Retinal pigment epithelial cell (primary cell): ENCODE measurements around the gene KRTAP10-10.
"Not testable (repeated sequence)": the region's sequence is repeated elsewhere in the genome, so short reads cannot be mapped to it uniquely, and the experiment has no call there.

Source experiments
- DNase-seq: peaks from one replicate; pipeline ENCODE4 v3.0.0-alpha.2; 2010; ENCODE audit warnings: low read depth
- H3K4me3 ChIP-seq: 2 replicates; pipeline ENCODE4 v1.5.1; 2011; ENCODE audit warnings: mild to moderate bottlenecking, low read length, control low read depth, moderate library complexity
- TF ChIP-seq, protein P1 (sequence below): conservative IDR thresholded peaks from 2 replicates; pipeline ENCODE4 v1.5.1; 2011; ENCODE audit warnings: low read depth, low read length, control low read depth, inconsistent platforms

The KRTAP10-10 gene

GRCh38 chr21:44632067-44632466 lies 5.1 kb upstream of the KRTAP10-10 start:
- no peak for DNase-seq
- H3K4me3 ChIP-seq: no peak overlapping the region
- TF ChIP-seq, protein P1, sequence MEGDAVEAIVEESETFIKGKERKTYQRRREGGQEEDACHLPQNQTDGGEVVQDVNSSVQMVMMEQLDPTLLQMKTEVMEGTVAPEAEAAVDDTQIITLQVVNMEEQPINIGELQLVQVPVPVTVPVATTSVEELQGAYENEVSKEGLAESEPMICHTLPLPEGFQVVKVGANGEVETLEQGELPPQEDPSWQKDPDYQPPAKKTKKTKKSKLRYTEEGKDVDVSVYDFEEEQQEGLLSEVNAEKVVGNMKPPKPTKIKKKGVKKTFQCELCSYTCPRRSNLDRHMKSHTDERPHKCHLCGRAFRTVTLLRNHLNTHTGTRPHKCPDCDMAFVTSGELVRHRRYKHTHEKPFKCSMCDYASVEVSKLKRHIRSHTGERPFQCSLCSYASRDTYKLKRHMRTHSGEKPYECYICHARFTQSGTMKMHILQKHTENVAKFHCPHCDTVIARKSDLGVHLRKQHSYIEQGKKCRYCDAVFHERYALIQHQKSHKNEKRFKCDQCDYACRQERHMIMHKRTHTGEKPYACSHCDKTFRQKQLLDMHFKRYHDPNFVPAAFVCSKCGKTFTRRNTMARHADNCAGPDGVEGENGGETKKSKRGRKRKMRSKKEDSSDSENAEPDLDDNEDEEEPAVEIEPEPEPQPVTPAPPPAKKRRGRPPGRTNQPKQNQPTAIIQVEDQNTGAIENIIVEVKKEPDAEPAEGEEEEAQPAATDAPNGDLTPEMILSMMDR: no peak

- no peak overlapping the region for H3K4me3 ChIP-seq
- TF ChIP-seq, protein P1: no peak
- DNase-seq: no peak
Measured at GRCh38 chr21:44636209-44637017, 743 bp upstream of the KRTAP10-10 start.

GRCh38 chr21:44637851-44638348 lies 744 bp downstream of the KRTAP10-10 start:
- DNase-seq: not testable (repeated sequence)

DNA sequence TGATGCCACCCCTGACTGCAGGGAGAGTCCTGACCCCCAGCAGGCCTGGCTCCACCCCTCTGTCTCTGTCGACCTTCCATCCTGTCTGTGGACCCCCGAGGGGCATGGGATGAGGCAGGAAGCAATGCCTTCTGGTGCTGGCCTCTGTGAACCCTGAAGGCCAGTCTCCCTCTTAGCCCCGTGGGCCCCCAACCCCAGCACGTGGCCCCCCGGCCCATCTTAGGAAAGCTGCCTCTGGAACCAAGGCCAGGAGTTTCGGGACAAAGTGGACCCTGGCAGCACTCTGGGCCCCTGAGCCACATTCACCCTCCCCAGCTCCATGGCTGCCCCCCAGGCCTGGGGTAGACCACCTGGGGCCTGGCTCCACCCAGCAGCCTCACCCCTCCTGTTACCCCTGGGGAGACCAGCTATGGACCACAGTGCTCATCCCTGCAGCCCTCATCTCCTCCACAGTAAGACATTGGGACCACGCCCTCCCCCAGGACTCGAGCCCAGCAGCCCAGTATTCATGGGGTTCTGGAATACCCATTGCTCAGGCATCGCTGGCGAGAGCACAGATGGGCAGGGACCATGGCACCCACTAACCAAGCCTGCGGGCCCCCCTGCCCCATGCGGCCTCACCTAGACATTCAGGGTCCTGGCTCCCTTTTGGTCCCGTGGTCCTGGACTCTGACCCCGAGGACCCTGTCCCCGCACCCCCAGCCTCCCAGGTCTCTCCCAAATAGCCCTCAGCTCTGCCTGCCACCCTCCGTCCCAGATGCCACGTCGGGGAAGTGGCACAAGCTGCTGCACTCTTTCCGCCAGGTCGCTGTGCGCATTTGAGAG lies 1.6 kb downstream of the KRTAP10-10 start:
- DNase-seq, H3K4me3 ChIP-seq: not testable (repeated sequence)

More at GRCh38 chr21:44637851-44638348, 744 bp downstream of the KRTAP10-10 start:
- H3K4me3 ChIP-seq: not testable (repeated sequence)

GRCh38 chr21:44639331-44639655 lies 2.1 kb downstream of the KRTAP10-10 start:
- TF ChIP-seq, protein P1: no peak
- DNase-seq: no peak
- H3K4me3 ChIP-seq: no peak overlapping the region

- TF ChIP-seq, protein P1: no peak
- no peak overlapping the region for H3K4me3 ChIP-seq
- no peak for DNase-seq
Measured at GRCh38 chr21:44640761-44641160, 3.6 kb downstream of the KRTAP10-10 start.

- H3K4me3 ChIP-seq: no peak overlapping the region
- TF ChIP-seq, protein P1: no peak
- no peak for DNase-seq
Measured at GRCh38 chr21:44643741-44644310, 6.7 kb downstream of the KRTAP10-10 start.
